Measurements from ENCODE around the gene CORO1C.

GRCh38 chr12:108686780-108687179, 44.5 kb downstream of the CORO1C start:
- TF ChIP-seq CTCF (IDR thresholded peaks at IDR 0.05; ENCODE audit: low read depth, low read length) (no peak), EZH2phosphoT487 (IDR thresholded peaks at IDR 0.05; ENCODE audit: low read depth) (no peak)
